HepG2 (cell line): ENCODE measurements around the gene ODAPH. TPM values are rescaled to one million over a fixed set of nuclear protein-coding genes. Genes with fewer than 3 reads are reported as not detected.

Experiments used
- ERF ChIP-seq: IDR thresholded peaks from 2 replicates; pipeline ENCODE4 v1.6.1; 2018; ENCODE audit warnings: missing biosample characterization, missing genetic modification reagents
- FOXO4 ChIP-seq: sonication (generic); formaldehyde crosslinking; conservative IDR thresholded peaks from 2 replicates; pipeline ENCODE4 v1.8.1; 2023; ENCODE audit warnings: missing genetic modification reagents
- GABPA ChIP-seq, 2 experiments: IDR thresholded peaks; 2 replicates each; pipeline ENCODE4 v1.6.1; 2011 to 2016; ENCODE audit warnings: low read depth in 2 of 2, low read length in 1 of 2, missing biosample characterization in 1 of 2, missing genetic modification characterization in 1 of 2
- HMG20A ChIP-seq: IDR thresholded peaks from 2 replicates; pipeline ENCODE4 v1.6.1; 2016; ENCODE audit warnings: borderline replicate concordance
- HOXD1 ChIP-seq: sonication (generic); formaldehyde crosslinking; IDR thresholded peaks from 2 replicates; pipeline ENCODE4 v1.5.0; 2020; ENCODE audit warnings: missing genetic modification reagents
- KLF6 ChIP-seq: IDR thresholded peaks from 2 replicates; pipeline ENCODE4 v1.8.0; 2016; ENCODE audit warnings: missing biosample characterization, missing genetic modification reagents
- SETDB1 ChIP-seq: sonication (generic); formaldehyde crosslinking; IDR thresholded peaks from 2 replicates; pipeline ENCODE4 v1.5.1; 2020; ENCODE audit warnings: missing genetic modification reagents, mild to moderate bottlenecking, borderline replicate concordance
- TBL1XR1 ChIP-seq: fragments of 150-350 bp; IDR thresholded peaks from 2 replicates; pipeline ENCODE4 v1.6.1; 2014; ENCODE audit warnings: borderline replicate concordance, low read length; ENCODE audit not compliant: partially characterized antibody
- THYN1 ChIP-seq: sonication (generic); formaldehyde crosslinking; IDR thresholded peaks from 2 replicates; pipeline ENCODE4 v1.8.1; 2023; ENCODE audit warnings: low read depth, mild to moderate bottlenecking, moderate library complexity, missing genetic modification reagents, borderline replicate concordance
- TOE1 ChIP-seq: sonication (generic); formaldehyde crosslinking; IDR thresholded peaks from 2 replicates; pipeline ENCODE4 v1.4.0; 2020; ENCODE audit warnings: mild to moderate bottlenecking, missing genetic modification reagents
- TRIM24 ChIP-seq: sonication (generic); formaldehyde crosslinking; IDR thresholded peaks from 2 replicates; pipeline ENCODE4 v1.8.0; 2022; ENCODE audit warnings: mild to moderate bottlenecking, missing genetic modification reagents
- ZBED4 ChIP-seq: sonication (generic); formaldehyde crosslinking; IDR thresholded peaks from 2 replicates; pipeline ENCODE4 v1.4.0; 2020; ENCODE audit warnings: missing genetic modification reagents, borderline replicate concordance
- ZC3H4 ChIP-seq: sonication (generic); formaldehyde crosslinking; IDR thresholded peaks from 2 replicates; pipeline ENCODE4 v1.4.0; 2020; ENCODE audit warnings: missing genetic modification reagents, borderline replicate concordance
- ZFP1 ChIP-seq: IDR thresholded peaks from 2 replicates; pipeline ENCODE4 v1.6.1; 2016
- ZMAT5 ChIP-seq: sonication (generic); formaldehyde crosslinking; IDR thresholded peaks from 2 replicates; pipeline ENCODE4 v1.5.0; 2020; ENCODE audit warnings: mild to moderate bottlenecking, low read depth, missing genetic modification reagents, borderline replicate concordance
- ZNF383 ChIP-seq: sonication (generic); formaldehyde crosslinking; IDR thresholded peaks from 2 replicates; pipeline ENCODE4 v1.4.0; 2020; ENCODE audit warnings: missing genetic modification reagents, mild to moderate bottlenecking, borderline replicate concordance
- ZNF639 ChIP-seq: conservative IDR thresholded peaks from 2 replicates; pipeline ENCODE4 v1.6.1; 2018; ENCODE audit warnings: missing genetic modification reagents
- ZNF83 ChIP-seq: sonication (generic); formaldehyde crosslinking; IDR thresholded peaks from 2 replicates; pipeline ENCODE4 v1.4.0; 2020; ENCODE audit warnings: missing genetic modification reagents, mild to moderate bottlenecking, borderline replicate concordance
- polyA plus RNA-seq, 8 experiments: library from polyadenylated mRNA; depleted of rRNA in 3 of 8; stranded (reverse) in 7 of 8; unstranded in 1 of 8; fragments of >200 nt; fragmentation: Illumina TruSeq in 4 of 8; extraction: Trizol in 4 of 8; gene quantifications; 2 replicates each; pipeline versions ENCODE4 v1.2.1 to v1.2.3, GENCODE V29; 2011 to 2016; ENCODE audit warnings: low read depth in 4 of 8, missing spikeins in 1 of 8, mixed read lengths in 1 of 8; ENCODE audit not compliant: insufficient read depth in 1 of 8
- total RNA-seq, 5 experiments: library from RNA; depleted of rRNA; stranded (reverse); fragments of >200 nt; fragmentation: Illumina TruSeq; extraction: Trizol; gene quantifications; 2 replicates each; pipeline ENCODE4 v1.2.3, GENCODE V29; 2016; ENCODE audit warnings: low read depth in 1 of 5
- TF ChIP-seq, protein P1 (sequence below): sonication (generic); formaldehyde crosslinking; IDR thresholded peaks from 2 replicates; pipeline ENCODE4 v1.4.0; 2020; ENCODE audit warnings: missing genetic modification reagents

Gene ODAPH
- total and polyA plus RNA-seq, 2 of the 13 experiments (the other 11 are each of a cell fraction or from before 2014, with no cell fraction given), result 0.50 TPM; not detected in 1

- TF ChIP-seq ZBED4 (peak; percentile 66), THYN1 (CRISPR knock-in tag) (no peak), HOXD1 (CRISPR knock-in tag) (peak; percentile 14; the same call in 1 of the 2 replicates), TRIM24 (CRISPR knock-in tag) (no peak), SETDB1 (no peak), TBL1XR1 (peak; percentile 22), ERF (CRISPR knock-in tag) (peak; percentile 85), ZNF383 (CRISPR knock-in tag) (no peak), GABPA (IDR thresholded peaks at IDR 0.05; ENCODE audit: low read depth, low read length) (peak; percentile 92), GABPA (CRISPR knock-in tag; IDR thresholded peaks at IDR 0.05; ENCODE audit: low read depth) (peak; percentile 99), ZNF83 (CRISPR knock-in tag) (no peak), FOXO4 (no peak), ZNF639 (CRISPR knock-in tag) (peak; percentile 55; the same call in 1 of the 2 replicates), ZMAT5 (no peak), HMG20A (CRISPR knock-in tag) (no peak), KLF6 (no peak), ZC3H4 (CRISPR knock-in tag) (no peak), ZFP1 (0 out of 2 replicates have a peak, but pooled peaks have one; percentile 49), TOE1 (0 out of 2 replicates have a peak, but pooled peaks have one; percentile 47)
- TF ChIP-seq, protein P1, sequence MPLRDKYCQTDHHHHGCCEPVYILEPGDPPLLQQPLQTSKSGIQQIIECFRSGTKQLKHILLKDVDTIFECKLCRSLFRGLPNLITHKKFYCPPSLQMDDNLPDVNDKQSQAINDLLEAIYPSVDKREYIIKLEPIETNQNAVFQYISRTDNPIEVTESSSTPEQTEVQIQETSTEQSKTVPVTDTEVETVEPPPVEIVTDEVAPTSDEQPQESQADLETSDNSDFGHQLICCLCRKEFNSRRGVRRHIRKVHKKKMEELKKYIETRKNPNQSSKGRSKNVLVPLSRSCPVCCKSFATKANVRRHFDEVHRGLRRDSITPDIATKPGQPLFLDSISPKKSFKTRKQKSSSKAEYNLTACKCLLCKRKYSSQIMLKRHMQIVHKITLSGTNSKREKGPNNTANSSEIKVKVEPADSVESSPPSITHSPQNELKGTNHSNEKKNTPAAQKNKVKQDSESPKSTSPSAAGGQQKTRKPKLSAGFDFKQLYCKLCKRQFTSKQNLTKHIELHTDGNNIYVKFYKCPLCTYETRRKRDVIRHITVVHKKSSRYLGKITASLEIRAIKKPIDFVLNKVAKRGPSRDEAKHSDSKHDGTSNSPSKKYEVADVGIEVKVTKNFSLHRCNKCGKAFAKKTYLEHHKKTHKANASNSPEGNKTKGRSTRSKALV (CRISPR knock-in tag), result 0 out of 2 replicates have a peak, but pooled peaks have one; percentile 42
Measured at GRCh38 chr4:75514131-75514948, 41.5 kb upstream of the ODAPH start, which contains the start of the genes RCHY1 and THAP6 (continued).
